NCI-H526 (cell line): Measurements from ENCODE around the gene CCP110.
A peak's percentile ranks its signal among the peaks of the same experiment; 100 is the strongest.

Experiments used
- DNase-seq, 2 experiments: peaks; one replicate each; lab custom pipeline; 2025; lab: John Stamatoyannopoulos, UW

The CCP110 gene

DNA sequence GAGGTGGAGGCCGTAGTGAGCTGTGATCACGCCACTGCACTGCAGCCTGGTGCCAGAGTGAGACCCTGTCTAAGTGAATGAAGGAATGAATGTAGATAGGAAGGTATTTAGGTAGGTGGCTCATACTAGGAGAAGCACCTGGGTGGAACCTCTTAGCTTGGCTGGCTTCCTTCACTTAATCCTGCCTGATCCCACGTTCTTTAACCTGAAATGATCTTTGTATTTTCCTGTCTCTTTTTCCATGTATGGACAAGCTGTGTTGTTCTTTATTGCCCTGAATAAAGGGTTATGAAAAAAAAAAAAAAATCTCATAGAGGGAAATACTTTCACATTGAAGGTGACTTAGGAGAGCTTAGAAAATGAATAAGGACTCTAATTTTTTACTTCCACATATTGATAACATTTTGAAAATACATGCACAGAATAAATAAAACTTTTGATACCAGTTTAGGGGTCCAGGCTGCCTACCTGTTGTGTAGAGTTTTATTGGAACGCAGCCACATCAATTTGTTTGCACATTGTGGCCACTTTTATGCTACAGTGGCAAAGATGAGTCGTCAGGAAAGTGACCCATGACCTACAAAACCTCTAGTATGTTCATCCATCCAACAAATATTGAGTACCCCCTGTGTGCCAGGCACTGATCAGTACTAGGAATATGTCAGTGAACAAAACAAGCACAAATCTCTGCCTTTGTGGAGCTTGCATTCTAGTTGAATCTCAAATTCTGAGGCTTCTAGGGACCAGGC, 76.4 kb downstream of the CCP110 start:
- no peak for DNase-seq

DNA sequence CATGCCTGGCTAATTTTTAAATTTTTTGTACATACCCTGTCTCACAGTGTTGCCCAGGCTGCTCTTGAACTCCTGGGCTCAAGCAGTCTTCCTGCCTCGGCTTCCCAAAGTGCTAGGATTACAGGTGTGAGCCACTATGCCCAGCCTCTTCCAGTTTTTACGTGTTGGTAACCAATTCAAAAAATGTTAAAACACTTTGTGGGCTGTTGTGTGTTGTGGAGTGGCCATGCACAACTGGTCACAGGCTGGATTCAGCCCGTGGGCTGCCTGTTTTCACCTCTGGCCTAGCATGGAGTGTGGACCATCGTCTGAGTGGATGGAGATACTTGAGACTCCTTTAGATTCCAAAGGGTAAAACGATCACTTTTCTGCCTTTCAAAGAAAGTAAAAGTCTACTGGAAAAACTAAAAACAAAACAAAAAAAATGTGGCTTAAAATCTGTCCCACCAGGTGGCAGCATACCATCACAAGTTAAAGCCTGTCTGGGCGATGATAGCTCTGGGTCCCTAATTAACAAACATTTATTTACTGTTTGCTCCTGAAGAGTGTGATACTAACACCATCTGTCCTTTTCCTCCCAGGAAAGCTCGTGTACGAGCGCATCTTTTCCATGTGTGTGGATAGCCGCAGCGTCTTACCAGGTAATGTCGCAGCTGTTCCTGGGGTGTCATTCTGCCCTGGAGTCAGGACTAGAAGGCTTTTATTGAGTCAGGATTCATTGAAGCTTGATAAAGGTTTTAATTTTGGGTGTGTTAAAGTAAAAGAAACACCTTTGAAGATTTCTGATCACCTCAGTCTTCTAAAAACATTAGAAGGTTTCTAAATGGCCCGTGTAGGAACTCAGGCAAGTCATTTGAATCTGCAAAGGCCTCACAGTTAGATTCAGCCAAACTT, 77.6 kb downstream of the CCP110 start:
- peak in 1 of 2 experiments; percentile 60 for DNase-seq
